ENCODE results near the gene DEDD.

DNA sequence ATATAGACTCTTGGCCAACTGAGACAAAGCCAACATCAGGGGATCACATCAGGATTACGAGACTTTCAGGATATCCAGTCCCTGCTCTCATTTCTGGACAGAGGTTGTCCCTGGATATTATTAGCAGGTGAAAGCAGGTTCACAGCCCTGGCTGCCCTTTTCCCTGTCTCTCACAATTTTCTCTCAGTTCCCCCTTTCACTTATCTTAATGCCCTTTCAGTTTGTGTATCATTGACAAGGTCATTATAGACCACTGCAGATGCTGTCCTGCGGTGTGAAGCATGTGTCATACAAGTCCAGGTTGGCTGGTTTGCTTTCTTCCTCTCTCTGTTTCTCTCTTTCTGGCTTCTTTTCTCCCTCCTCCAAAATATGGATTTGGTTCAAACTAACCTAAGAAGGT, 36.5 kb downstream of the DEDD start:
- TF ChIP-seq, protein P1, sequence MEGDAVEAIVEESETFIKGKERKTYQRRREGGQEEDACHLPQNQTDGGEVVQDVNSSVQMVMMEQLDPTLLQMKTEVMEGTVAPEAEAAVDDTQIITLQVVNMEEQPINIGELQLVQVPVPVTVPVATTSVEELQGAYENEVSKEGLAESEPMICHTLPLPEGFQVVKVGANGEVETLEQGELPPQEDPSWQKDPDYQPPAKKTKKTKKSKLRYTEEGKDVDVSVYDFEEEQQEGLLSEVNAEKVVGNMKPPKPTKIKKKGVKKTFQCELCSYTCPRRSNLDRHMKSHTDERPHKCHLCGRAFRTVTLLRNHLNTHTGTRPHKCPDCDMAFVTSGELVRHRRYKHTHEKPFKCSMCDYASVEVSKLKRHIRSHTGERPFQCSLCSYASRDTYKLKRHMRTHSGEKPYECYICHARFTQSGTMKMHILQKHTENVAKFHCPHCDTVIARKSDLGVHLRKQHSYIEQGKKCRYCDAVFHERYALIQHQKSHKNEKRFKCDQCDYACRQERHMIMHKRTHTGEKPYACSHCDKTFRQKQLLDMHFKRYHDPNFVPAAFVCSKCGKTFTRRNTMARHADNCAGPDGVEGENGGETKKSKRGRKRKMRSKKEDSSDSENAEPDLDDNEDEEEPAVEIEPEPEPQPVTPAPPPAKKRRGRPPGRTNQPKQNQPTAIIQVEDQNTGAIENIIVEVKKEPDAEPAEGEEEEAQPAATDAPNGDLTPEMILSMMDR (conservative IDR thresholded peaks at IDR 0.05 in 1 of 2, IDR thresholded peaks at IDR 0.05 in 1 of 2; ENCODE audit: low read depth in 1 of 2, low read length in 2 of 2) = no peak
- no peak for TF ChIP-seq EZH2 (IDR thresholded peaks at IDR 0.05; ENCODE audit: low read length, missing control alignments)
